HTERT RPE-1 (cell line): ENCODE results near the gene UBE2I.
"Not testable (repeated sequence)": the region's sequence is repeated elsewhere in the genome, so short reads cannot be mapped to it uniquely, and the experiment has no call there.

ENCODE experiments used
- in situ Hi-C: fragments of 300-500 bp; cut with MboI; formaldehyde crosslinking; loops from 4 replicates; pipeline ENCODE4 v1.14.3; 2020; ENCODE audit warnings: low sequenced_read_pairs

The UBE2I gene

DNA sequence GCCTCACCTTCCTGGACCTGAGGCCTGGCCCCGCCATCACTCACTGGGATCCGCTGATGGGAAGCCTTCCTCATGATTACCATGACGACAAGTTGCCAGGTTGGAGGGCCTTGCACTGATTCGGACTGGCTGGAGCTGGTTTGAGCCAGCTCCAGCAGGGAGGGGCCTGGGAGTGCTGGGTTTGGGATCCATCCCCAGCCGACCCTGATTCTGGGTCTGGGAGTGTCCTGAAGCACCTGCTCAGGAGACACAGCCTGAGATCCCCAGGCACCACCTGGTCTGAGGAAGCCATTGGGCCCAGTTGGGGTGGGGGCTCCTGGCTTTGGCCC, 18.1 kb downstream of the UBE2I start:
- in situ Hi-C loops = no loop called here

GRCh38 chr16:1328136-1328535, 18.7 kb downstream of the UBE2I start:
- in situ Hi-C loops = not testable (repeated sequence)

DNA sequence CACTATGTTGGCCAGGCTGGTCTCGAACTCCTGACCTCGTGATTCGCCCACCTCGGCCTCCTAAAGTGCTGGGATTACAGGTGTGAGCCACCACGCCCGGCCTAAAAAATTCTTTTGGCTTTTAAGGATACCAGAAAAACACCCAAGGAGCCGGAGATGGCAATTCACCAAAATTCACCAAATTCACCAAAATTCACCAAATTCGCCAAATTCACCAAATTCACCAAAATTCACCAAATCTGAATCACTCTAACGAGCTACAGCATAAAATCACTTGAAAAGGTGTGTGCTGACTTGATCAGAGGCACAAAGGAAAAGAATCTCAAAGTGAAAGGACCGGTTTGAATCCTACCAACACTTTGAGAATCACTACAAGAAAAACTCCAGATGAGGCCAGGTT, 19.5 kb downstream of the UBE2I start:
- in situ Hi-C loops = not testable (repeated sequence)

- in situ Hi-C loops = no loop called here
Observed at GRCh38 chr16:1330260-1330914, 21.0 kb downstream of the UBE2I start.

GRCh38 chr16:1330931-1331711, 21.7 kb downstream of the UBE2I start:
- in situ Hi-C loops = no loop called here

GRCh38 chr16:1331712-1332617, 22.5 kb downstream of the UBE2I start:
- in situ Hi-C loops = no loop called here

GRCh38 chr16:1332618-1333148, 23.2 kb downstream of the UBE2I start:
- in situ Hi-C loops = no loop called here

DNA sequence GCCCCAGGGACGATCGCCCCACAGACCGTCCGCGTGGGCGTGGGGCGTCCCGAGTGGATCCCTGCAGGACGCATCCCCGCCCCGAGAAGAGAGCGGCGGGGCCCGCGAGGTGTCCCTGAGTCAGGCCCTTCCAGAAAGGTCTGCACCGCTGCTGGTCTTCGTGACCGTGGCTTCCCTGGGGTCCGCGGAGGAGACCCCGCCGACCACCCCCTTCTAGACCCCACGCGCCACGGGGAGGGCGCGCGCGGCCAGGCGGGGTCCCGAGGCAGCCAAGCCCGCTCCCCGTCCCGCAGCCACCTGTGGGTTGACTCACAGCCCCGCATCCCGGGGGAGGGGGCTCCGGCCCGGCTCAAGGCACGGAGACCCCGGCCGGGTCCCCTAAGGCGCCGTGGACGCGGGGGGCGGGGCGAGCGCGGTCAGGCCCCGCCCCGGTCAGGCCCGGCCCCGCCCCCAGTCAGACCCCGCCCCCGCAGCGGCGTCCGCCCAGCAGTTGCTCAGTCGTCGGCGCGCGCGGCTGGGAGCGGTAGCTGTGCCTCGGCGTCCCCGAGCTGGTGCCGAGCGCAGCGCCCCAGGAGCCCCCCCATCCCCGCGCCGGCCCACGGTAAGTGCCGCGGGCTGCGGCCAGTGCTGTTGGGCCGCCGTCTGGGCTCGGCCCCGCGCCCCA, 23.8 kb downstream of the UBE2I start, which contains the start of gene BAIAP3:
Gene BAIAP3 (plus strand): TSS at position 497 of the 664 bp plus-strand sequence. CDS start 4,905 bp downstream, outside the sequence.
- in situ Hi-C loops = no loop called here

DNA sequence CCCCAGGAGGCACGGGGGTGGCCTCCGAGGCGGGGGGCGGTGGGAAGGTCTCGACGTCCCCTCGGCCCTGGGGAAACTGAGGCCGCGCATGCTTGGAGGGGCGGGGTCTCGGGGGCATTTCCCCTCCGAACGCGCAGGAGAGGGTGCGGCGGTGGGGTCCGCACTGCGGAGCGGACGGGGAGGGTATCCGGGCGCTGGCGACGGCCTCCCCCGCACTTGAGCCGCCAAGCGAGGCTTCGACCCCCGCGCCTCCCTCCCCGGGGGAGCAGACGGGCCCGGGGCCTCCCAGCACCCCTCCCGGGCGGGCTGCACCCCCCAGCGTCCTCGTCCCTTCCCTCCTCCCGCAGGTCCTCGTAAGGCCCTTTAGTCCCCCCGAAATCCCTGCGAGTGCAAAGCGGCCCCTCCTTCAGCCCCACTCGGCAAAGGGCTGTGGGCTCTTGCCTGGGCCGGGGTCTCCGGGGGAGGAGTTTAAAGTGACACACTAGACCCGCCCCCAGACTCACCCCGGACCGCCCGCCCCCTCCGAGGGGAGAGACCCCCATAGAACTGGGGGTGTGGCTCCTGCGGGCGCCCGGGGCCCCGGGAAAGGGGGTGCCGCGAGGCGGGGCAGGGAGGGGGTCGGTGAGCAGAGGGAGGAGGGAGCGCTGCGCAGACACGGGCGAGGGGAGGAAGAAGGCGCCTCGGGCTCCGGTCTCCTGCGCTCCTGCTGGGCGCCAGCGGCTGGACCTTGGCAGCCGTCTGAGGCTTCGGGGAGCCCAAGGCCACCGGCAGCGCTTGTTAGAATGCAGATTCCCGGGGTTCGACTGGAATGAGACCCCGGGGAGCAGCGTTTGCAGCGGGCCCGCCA, 24.6 kb downstream of the UBE2I start:
- in situ Hi-C loops = no loop called here

DNA sequence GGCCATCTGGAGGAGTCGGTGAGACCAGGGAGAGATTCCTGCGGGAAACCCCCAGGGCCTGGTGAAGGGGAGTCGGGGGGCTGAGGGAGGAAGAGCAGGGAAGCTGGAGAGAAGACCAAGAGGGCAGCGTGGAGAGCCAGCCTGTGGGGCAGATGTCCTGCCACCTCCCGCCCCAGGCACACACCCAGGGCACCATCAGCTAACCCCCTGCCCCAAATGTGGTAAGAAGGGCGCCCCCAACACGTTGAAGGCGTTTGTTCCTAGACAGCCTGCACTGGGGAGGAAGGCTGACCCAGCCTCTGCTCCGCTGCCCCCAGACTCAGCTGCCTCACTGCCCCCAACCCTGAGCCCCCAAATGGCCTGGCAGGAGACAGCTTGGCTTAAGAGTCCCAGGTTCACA, 25.3 kb downstream of the UBE2I start:
- in situ Hi-C loops = no loop called here

DNA sequence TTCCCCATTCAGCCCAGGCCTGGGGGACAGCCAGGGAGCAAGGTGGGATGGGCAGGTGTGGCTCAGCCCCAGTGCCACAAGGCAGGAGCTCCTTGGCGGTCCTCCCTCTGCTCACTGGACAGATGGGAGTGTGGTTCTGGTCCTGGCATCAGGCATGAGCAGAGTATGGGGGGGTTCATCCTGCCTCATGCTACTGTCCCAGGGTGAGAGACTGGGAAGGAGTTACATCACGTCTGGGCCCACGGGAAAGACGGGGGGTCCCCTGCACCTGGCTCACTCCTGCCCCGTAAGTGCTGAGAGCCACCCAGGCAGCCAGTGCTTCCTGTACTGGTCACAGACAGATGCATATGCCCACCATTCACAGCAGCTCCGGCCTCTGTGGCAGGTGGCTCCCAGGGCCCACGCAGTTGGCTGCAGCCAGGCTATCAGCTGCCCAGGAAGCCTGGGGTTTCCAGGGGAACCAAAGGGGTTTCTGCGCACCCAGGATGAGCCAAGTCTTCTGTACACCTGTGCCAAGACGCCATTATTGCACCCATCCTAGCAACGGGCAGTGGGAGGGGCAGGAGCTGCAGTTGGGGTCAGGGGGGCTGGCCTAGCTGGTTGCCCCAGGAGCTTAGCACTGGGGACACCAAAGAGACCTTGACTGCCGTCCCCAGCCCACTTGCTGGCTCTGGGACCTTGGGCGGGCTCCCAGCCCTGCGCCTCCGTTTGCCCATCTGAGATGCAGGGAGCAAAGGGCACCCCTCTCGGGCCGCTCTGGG, 26.0 kb downstream of the UBE2I start:
- in situ Hi-C loops = no loop called here

- in situ Hi-C loops = no loop called here
Observed at GRCh38 chr16:1335996-1336395, 26.6 kb downstream of the UBE2I start.

GRCh38 chr16:1336619-1337018, 27.2 kb downstream of the UBE2I start:
- in situ Hi-C loops = no loop called here

- in situ Hi-C loops = no loop called here
Observed at GRCh38 chr16:1337486-1337885, 28.1 kb downstream of the UBE2I start.

DNA sequence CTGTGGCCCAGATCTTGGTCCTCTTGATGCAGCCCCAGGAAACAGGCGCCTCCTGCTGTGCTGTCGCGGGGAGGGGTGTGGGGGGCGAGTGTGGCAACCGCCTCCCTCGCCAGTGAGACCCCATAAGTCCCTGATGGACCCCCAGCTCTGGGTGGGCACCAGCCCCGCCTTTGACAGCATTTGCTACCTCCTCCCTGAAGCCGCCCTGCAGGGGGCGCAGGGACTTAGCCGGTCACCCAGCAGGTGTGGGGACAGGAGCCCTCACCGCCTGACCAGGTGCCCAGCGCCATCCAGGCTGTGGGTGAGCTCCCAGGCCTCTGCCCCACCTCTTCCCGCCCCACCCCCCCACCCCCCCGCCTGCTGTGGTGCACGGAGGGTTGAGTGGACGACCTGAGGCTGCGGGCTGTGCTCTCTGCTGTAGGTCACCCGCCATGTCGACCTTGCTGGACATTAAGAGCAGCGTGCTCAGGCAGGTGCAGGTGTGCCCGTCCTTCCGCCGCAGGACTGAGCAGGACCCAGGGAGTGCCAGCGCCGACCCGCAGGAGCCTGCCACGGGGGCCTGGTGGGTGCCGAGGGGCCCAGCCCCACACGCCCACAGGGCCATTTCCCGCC, 28.8 kb downstream of the UBE2I start:
- in situ Hi-C loops = no loop called here

DNA sequence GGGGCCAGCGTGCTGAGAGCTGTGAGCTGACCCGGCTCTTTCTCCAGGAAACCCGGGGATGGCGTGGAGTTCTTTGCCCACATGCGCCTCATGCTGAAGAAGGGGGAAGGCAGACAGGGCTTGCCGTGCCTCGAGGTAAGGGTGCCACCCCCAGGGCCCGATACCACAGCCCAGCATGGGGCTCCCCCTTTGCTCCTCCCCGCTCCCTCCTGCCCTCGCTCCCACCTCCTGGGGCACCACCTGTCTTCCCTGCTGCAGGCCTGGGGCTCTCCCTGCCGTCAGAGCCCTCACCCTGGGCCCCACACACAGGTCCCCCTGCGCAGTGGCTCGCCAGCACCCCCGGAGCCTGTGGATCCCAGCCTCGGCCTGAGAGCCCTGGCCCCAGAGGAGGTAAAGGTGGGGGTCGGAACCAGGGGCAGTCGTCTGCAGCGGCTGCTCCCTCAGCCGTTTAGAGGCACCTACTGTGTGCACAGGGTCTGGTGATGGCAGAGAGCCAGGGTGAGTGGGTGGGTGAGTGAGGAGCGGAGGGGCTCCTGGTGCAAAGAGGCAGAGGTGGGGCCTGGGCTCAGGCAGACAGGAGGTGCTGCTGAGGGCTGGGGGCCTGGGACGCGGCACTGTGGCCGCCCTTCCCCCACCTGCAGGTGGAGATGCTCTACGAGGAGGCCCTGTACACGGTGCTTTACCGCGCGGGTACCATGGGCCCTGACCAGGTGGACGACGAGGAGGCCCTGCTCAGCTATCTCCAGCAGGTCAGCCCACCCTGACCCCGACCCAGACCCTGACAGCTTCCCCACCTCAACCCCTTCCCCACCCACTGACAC, 29.6 kb downstream of the UBE2I start:
- in situ Hi-C loops = no loop called here

DNA sequence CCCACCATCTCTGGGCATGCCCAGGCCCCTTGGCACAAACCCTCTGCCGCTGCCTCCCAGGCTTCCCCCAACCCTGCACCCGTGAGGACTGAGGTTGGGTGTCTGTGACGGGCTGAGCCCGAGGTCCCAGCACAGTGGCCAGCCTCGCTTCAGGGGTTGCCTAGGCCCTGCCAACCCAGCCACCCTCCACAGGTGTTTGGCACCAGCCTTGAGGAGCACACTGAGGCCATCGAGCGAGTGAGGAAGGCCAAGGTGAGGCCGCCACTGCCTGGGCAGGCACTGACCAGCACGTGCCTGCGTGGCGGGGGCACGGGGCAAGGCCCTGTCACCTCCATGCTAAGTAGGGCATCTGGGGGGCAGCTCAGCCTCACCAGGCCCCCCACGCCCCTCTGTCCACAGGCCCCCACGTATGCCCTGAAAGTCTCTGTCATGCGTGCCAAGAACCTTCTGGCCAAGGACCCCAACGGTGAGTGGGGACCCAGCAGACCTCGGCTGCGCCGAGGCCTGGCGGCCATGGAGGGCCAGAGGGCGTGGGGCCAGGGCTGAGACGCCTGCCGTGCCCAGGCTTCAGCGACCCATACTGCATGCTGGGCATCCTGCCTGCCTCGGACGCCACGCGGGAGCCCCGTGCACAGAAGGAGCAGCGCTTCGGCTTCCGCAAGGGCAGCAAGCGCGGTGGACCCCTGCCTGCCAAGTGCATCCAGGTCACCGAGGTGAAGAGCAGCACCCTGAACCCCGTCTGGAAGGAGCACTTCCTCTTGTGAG, 31.5 kb downstream of the UBE2I start:
- in situ Hi-C loops = no loop called here
